Tibial nerve (tissue), 4 donors: ENCODE measurements around the gene KIF1A.

Source experiments
- CTCF ChIP-seq, 5 experiments: fragments of 200-600 bp in 3 of 5; fragments of 450-650 bp in 2 of 5; sonication (generic) in 3 of 5; IDR thresholded peaks; one replicate each; pipeline ENCODE4 v1.5.1; 2016 to 2019; ENCODE audit warnings: antibody characterized with exemption in 5 of 5, mild to moderate bottlenecking in 3 of 5, moderate library complexity in 2 of 5
- EP300 ChIP-seq, 2 donors: sonication (generic); formaldehyde crosslinking; IDR thresholded peaks; one replicate each; pipeline ENCODE4 v1.6.1; 2017; ENCODE audit warnings: antibody characterized with exemption in 2 of 2, mild to moderate bottlenecking in 1 of 2
- POLR2A ChIP-seq, 2 donors: fragments of 450-650 bp; IDR thresholded peaks; one replicate each; pipeline ENCODE4 v1.6.1; 2017; ENCODE audit warnings: antibody characterized with exemption in 2 of 2, mild to moderate bottlenecking in 2 of 2, moderate library complexity in 2 of 2

- TF ChIP-seq CTCF (IDR thresholded peaks at IDR 0.05) (no peak), POLR2A (IDR thresholded peaks at IDR 0.05) (no peak), EP300 (IDR thresholded peaks at IDR 0.05) (no peak)
Measured at GRCh38 chr2:240767341-240767740, 52.7 kb downstream of the KIF1A start.
